ENCODE data around the gene YTHDF1. TPM values are rescaled to one million over a fixed set of nuclear protein-coding genes. Genes with fewer than 3 reads are reported as not detected.

Gene YTHDF1
- total and polyA plus RNA-seq, 2 of the 8 experiments (the other 6 are each of a cell fraction or from before 2014, with no cell fraction given) = 32.8 to 66.0 TPM

- Histone ChIP-seq H3K9me3 (ENCODE audit: insufficient read depth in 2 of 2, low read depth in 1 of 2, low read length in 1 of 2) (peaks cover 8 to 17% of the 10 kb centered on the region in 2 experiments), H3K27ac (ENCODE audit: low read depth, low read length) (no peak overlapping the region), H3K4me3 (ENCODE audit: extremely low read depth in 1 of 4, insufficient read depth in 2 of 4, low read depth in 3 of 4, low read length in 4 of 4) (no peak overlapping the region), H3K79me2 (ENCODE audit: control insufficient read depth in 1 of 2, insufficient read depth in 2 of 2, low read length in 2 of 2) (no peaks in the 10 kb centered on the region), H3K79me1 (ENCODE audit: low read depth, low read length) (no peaks in the 10 kb centered on the region), H3K9ac (replicated peaks in 1 of 4; ENCODE audit: extremely low read depth in 1 of 4, low read depth in 3 of 4, low read length in 3 of 4) (no peak overlapping the region), H4K91ac (replicated peaks; ENCODE audit: insufficient read length, low read length) (no peak overlapping the region), H3K4me2 (ENCODE audit: insufficient read depth in 1 of 2, low read depth in 2 of 2, low read length in 2 of 2) (no peak overlapping the region), H2BK15ac (ENCODE audit: low read length) (no peak overlapping the region), H3K56ac (replicated peaks; ENCODE audit: insufficient read length, low read depth, low read length) (no peak overlapping the region), H3K23ac (ENCODE audit: insufficient read length) (no peak overlapping the region), H2AFZ (ENCODE audit: low read length) (no peak overlapping the region), H2BK12ac (ENCODE audit: low read depth, low read length) (no peak overlapping the region), H3K18ac (ENCODE audit: extremely low read depth, low read length) (no peak overlapping the region), H4K5ac (ENCODE audit: insufficient read length, low read depth, low read length) (no peak overlapping the region), H3K23me2 (ENCODE audit: low read depth, low read length) (no peaks in the 10 kb centered on the region; the same call in 1 of the 2 replicates), H3K36me3 (ENCODE audit: control insufficient read depth in 2 of 4, insufficient read depth in 4 of 4, low read length in 3 of 4) (no peaks in the 10 kb centered on the region), H2BK20ac (ENCODE audit: low read length) (no peak overlapping the region), H3K14ac (ENCODE audit: insufficient read length) (no peak overlapping the region), H2BK5ac (ENCODE audit: low read depth, low read length) (no peak overlapping the region), H3K27me3 (replicated peaks in 1 of 4; ENCODE audit: control insufficient read depth in 3 of 4, extremely low read depth in 1 of 4, insufficient read depth in 3 of 4, low read length in 3 of 4) (peaks cover 0 to 2% (median under 1%) of the 10 kb centered on the region in 4 experiments; a peak in 1 of 7 replicates), H3K4ac (replicated peaks; ENCODE audit: insufficient read length, low read depth, low read length) (no peak overlapping the region), H3K4me1 (replicated peaks in 1 of 4; ENCODE audit: control insufficient read depth in 3 of 4, insufficient read depth in 4 of 4, low read length in 3 of 4) (no peaks in the 10 kb centered on the region), H4K8ac (ENCODE audit: extremely low read depth, insufficient read depth, low read length) (no peak overlapping the region; the same call in 1 of the 2 replicates), H4K20me1 (replicated peaks in 1 of 2; ENCODE audit: control insufficient read depth in 1 of 2, insufficient read depth in 2 of 2, low read length in 2 of 2) (no peaks in the 10 kb centered on the region), H2AK5ac (ENCODE audit: low read depth, low read length) (no peak overlapping the region), H2BK120ac (replicated peaks; ENCODE audit: low read depth, low read length) (no peak overlapping the region)
- POLR2A ChIA-PET (ENCODE audit: partially characterized antibody) = interaction anchor here (1.5 to 2.7 kb wide), 2 partner anchors 13 to 15 kb away, joined by 3 to 11 read pairs; no protein-coding TSS in a partner anchor
- TF ChIP-seq ASH2L (IDR thresholded peaks at IDR 0.05; ENCODE audit: low read length) = no peak
- no peak for TF ChIP-seq E2F6 (IDR thresholded peaks at IDR 0.05)
- no peak for TF ChIP-seq EZH2 (IDR thresholded peaks at IDR 0.05; ENCODE audit: low read depth, low read length, severe bottlenecking)
- no peak for TF ChIP-seq JUND (IDR thresholded peaks at IDR 0.05; ENCODE audit: low read length)
- no peak for TF ChIP-seq JUN (IDR thresholded peaks at IDR 0.05; ENCODE audit: low read depth, low read length)
- TF ChIP-seq CTBP2 (IDR thresholded peaks at IDR 0.05; ENCODE audit: borderline replicate concordance, insufficient read depth, insufficient read length, low read length) = no peak
- no peak for TF ChIP-seq CBX8 (IDR thresholded peaks at IDR 0.05; ENCODE audit: borderline replicate concordance, low read depth, low read length)
- no peak for TF ChIP-seq KDM4A (IDR thresholded peaks at IDR 0.05; ENCODE audit: low read depth, low read length, severe bottlenecking)
- TF ChIP-seq SIN3A (conservative IDR thresholded peaks at IDR 0.05 in 1 of 2, IDR thresholded peaks at IDR 0.05 in 1 of 2; ENCODE audit: low read depth in 1 of 2, low read length in 2 of 2) = no peak
- no peak for TF ChIP-seq EGR1 (IDR thresholded peaks at IDR 0.05; ENCODE audit: borderline replicate concordance, low read depth, low read length)
- TF ChIP-seq TAF1 (IDR thresholded peaks at IDR 0.05; ENCODE audit: low read depth, low read length) = no peak
- no peak for TF ChIP-seq BACH1 (IDR thresholded peaks at IDR 0.05; ENCODE audit: low read length)
- DNase-seq (ENCODE audit: low read depth in 1 of 2, low spot score in 2 of 2) (no peak), FAIRE-seq (no peak)
- CTCF ChIA-PET (ENCODE audit: partially characterized antibody) = interaction anchor here (0.6 to 2.1 kb wide), 11 partner anchors 13 to 420 kb away, joined by 3 to 8 read pairs (median 3); no protein-coding TSS in a partner anchor
- 87% methylated on average over 38 of the region's 40 CpGs; no CpG with 5 or more reads in 1 of the 2 experiments for WGBS, 2 experiments (ENCODE audit: extremely low coverage in 1 of 2, insufficient coverage in 1 of 2, insufficient read length in 1 of 2, insufficient replicate concordance in 2 of 2, low coverage in 1 of 2, low lambda C conversion rate in 2 of 2, missing lambda C conversion rate in 1 of 2)
Measured at GRCh38 chr20:63151554-63152321, 64.2 kb downstream of the YTHDF1 start.

Data from H1 (cell line).